ENCODE measurements around the gene CLTA.

Gene CLTA

DNA sequence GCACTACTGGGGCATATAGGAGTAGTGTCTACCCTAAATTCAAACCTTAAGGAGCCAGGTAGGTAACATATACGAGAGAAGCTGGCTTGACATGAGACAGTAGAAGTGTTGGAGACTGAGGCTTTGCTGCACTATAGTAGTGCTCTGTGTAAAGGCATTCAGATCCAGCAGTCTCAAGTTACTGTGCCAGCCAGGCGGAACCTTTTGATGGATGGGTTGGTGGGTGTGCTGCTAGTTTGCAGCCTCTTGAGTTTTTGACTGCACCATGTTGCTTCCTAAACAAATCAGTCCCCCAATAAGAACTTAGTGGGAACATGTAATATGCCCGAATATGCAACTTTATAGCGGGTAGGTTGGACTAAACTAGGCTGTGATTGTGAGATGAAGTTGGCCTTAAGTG, 1.5 kb downstream of the CLTA start:
- Histone ChIP-seq H3K36me3 (ENCODE audit: control insufficient read depth in 2 of 2, insufficient read depth in 1 of 2, low read length in 2 of 2) (peaks cover 0 to 29% of the 10 kb centered on the region in 2 experiments; a peak in 2 of 3 replicates), H3K4me3 (ENCODE audit: low read depth, low read length) (peak overlapping the region; percentile 93), H3K4me1 (ENCODE audit: control insufficient read depth, insufficient read depth, low read length) (0 out of 2 replicates have a peak, but pooled peaks cover 6% of the 10 kb centered on the region), H3K9me3 (ENCODE audit: control insufficient read depth, insufficient read depth, low read depth, low read length) (no peaks in the 10 kb centered on the region), H3K27ac (ENCODE audit: extremely low read depth, low read depth, low read length) (no peak overlapping the region)
- ChIA-PET CTCF (interaction anchor here (1.1 to 3.6 kb wide), 5 partner anchors 10 to 237 kb away, joined by 3 to 28 read pairs (median 5); no protein-coding TSS in a partner anchor), POLR2A (interaction anchor here (0.8 to 2.6 kb wide), 3 partner anchors 26 to 66 kb away, joined by 3 to 18 read pairs (median 7); partner anchors contain the start of genes GLIPR2 and GNE)
- TF ChIP-seq ZNF830 (tag by site-specific recombination; IDR thresholded peaks at IDR 0.05; ENCODE audit: low read depth) (no peak), ZBTB26 (tag by site-specific recombination; optimal IDR thresholded peaks at IDR 0.05) (no peak), FEZF1 (tag by site-specific recombination; IDR thresholded peaks at IDR 0.05) (peak; percentile 26; the same call in 1 of the 2 replicates), INSM2 (tag by site-specific recombination; IDR thresholded peaks at IDR 0.05) (peak; percentile 73), ZSCAN30 (tag by site-specific recombination; IDR thresholded peaks at IDR 0.05) (no peak)

DNA sequence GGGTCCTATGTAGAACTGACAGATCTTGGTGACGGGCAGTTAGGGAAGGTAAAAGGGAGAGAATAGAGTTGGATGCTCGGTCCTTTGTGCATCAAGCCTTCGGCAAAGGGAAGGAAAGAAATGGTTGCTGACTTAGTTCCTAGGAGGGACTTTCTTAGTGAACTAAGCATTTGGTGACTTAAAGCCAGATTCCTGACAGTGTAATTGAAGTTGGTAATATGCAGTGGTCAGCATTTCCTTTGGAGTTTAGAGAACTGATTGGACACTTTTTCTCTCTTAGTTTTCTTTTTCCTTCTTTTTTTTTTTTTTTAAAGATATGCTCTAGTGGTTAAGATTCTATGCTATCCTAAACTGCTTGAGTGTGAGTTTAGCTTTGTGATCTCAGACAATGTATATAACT, 2.3 kb downstream of the CLTA start:
- Histone ChIP-seq H3K36me3 (ENCODE audit: control insufficient read depth in 2 of 2, insufficient read depth in 1 of 2, low read length in 2 of 2) (peaks cover 3 to 37% of the 10 kb centered on the region in 2 experiments; a peak in 2 of 3 replicates), H3K27ac (ENCODE audit: extremely low read depth, low read depth, low read length) (no peak overlapping the region), H3K4me3 (ENCODE audit: low read depth, low read length) (peak overlapping the region; percentile 21), H3K4me1 (ENCODE audit: control insufficient read depth, insufficient read depth, low read length) (0 out of 2 replicates have a peak, but pooled peaks cover 6% of the 10 kb centered on the region), H3K9me3 (ENCODE audit: control insufficient read depth, insufficient read depth, low read depth, low read length) (no peaks in the 10 kb centered on the region)
- TF ChIP-seq SCRT1 (tag by site-specific recombination; IDR thresholded peaks at IDR 0.05; ENCODE audit: borderline replicate concordance) (no peak), ZBTB8A (tag by site-specific recombination; IDR thresholded peaks at IDR 0.05) (no peak), ZNF561 (tag by site-specific recombination; IDR thresholded peaks at IDR 0.05; ENCODE audit: borderline replicate concordance) (no peak), ZNF596 (tag by site-specific recombination; IDR thresholded peaks at IDR 0.05) (no peak), GLIS1 (tag by site-specific recombination; IDR thresholded peaks at IDR 0.05) (no peak), ZEB2 (tag by site-specific recombination; IDR thresholded peaks at IDR 0.05) (no peak), ZNF274 (IDR thresholded peaks at IDR 0.05; ENCODE audit: low read length) (no peak), ZNF274 (tag by site-specific recombination; IDR thresholded peaks at IDR 0.05; ENCODE audit: borderline replicate concordance) (no peak), KLF16 (tag by site-specific recombination; IDR thresholded peaks at IDR 0.05) (no peak)
- TF ChIP-seq, protein P1, sequence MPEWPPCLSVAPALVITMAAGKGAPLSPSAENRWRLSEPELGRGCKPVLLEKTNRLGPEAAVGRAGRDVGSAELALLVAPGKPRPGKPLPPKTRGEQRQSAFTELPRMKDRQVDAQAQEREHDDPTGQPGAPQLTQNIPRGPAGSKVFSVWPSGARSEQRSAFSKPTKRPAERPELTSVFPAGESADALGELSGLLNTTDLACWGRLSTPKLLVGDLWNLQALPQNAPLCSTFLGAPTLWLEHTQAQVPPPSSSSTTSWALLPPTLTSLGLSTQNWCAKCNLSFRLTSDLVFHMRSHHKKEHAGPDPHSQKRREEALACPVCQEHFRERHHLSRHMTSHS (tag by site-specific recombination; IDR thresholded peaks at IDR 0.05), result no peak
- CTCF ChIA-PET, result interaction anchor here (0.5 to 2.1 kb wide), 5 partner anchors 9 to 136 kb away, joined by 3 to 7 read pairs (median 4); no protein-coding TSS in a partner anchor
- POLR2A ChIA-PET, result interaction anchor here (0.6 to 0.9 kb wide), 2 partner anchors 17 to 145 kb away, joined by 3 read pairs; no protein-coding TSS in a partner anchor

DNA sequence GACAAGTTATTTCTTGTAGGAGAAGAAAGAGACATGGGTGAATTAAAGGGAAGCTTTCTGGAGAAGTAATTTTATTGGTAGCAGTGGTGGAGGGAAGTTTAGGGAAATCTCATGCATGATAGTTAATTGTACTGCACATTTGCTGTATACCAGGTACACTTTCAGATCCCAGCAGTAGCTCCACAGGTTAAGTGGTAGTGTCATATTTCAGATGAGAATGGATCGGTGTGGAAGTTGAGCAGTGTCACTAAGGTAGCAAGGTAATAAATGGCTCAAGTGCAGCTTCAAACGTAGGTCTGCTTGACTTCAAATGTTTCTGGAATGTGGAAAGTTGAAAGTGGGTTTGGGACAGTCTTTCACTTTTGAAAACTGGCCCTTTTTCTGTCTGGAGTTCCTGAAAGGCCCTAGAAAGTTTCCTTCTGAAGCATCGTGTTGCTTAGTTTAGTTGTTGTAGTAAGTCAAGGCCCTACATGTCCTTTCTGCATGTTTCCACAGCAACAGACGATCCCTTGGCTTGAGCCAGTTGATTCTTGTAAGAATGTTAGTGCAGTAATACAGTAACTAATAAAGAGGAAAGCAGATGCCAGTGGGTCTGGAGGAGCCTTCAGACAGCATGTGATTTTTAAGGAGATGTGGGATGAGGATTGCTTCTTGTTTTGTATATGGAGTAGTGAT, 3.7 kb downstream of the CLTA start:
- ChIA-PET POLR2A (no interaction called here), CTCF (interaction anchor here (0.8 to 2.1 kb wide), 3 partner anchors 8 to 92 kb away, joined by 3 to 7 read pairs (median 3); no protein-coding TSS in a partner anchor)
- Histone ChIP-seq H3K36me3 (ENCODE audit: control insufficient read depth in 2 of 2, insufficient read depth in 1 of 2, low read length in 2 of 2) (peaks cover 15 to 51% of the 10 kb centered on the region in 2 experiments), H3K4me1 (ENCODE audit: control insufficient read depth, insufficient read depth, low read length) (0 out of 2 replicates have a peak, but pooled peaks cover 6% of the 10 kb centered on the region), H3K4me3 (ENCODE audit: low read depth, low read length) (no peak overlapping the region), H3K9me3 (ENCODE audit: control insufficient read depth, insufficient read depth, low read depth, low read length) (no peaks in the 10 kb centered on the region), H3K27ac (ENCODE audit: extremely low read depth, low read depth, low read length) (no peak overlapping the region)
- TF ChIP-seq ZNF501 (tag by site-specific recombination; IDR thresholded peaks at IDR 0.05), result no peak
- peak; percentile 80 for TF ChIP-seq SCRT2 (tag by site-specific recombination; IDR thresholded peaks at IDR 0.05)
- no peak for TF ChIP-seq ZNF169 (tag by site-specific recombination; IDR thresholded peaks at IDR 0.05)
- TF ChIP-seq PRDM1 (tag by site-specific recombination; IDR thresholded peaks at IDR 0.05), result peak; percentile 68
- TF ChIP-seq ZNF121 (tag by site-specific recombination; IDR thresholded peaks at IDR 0.05), result no peak
- peak; percentile 50; the same call in 1 of the 2 replicates for TF ChIP-seq SCRT1 (tag by site-specific recombination; IDR thresholded peaks at IDR 0.05; ENCODE audit: borderline replicate concordance)
- TF ChIP-seq MZF1 (tag by site-specific recombination; IDR thresholded peaks at IDR 0.05; ENCODE audit: borderline replicate concordance), result no peak
- TF ChIP-seq ZNF555 (tag by site-specific recombination; conservative IDR thresholded peaks at IDR 0.05), result no peak
